Hair follicular keratinocyte (primary cell): ENCODE measurements around the gene STEAP1. TPM values are rescaled to one million over a fixed set of nuclear protein-coding genes. Genes with fewer than 3 reads are reported as not detected.

Experiments used
- total RNA-seq: library from RNA; depleted of rRNA; stranded (reverse); fragments of >200 nt; gene quantifications from 2 replicates; pipeline ENCODE4 v1.2.3, GENCODE V29; 2015

Gene STEAP1
- total RNA-seq: 33.9 and 44.6 TPM in 2 replicates

GRCh38 chr7:90153943-90154771, at the start of gene STEAP1:
Gene STEAP1, plus strand, starts transcription at chr7:90154469. Its CDS starts 5,320 bp downstream, at chr7:90159789.

DNA sequence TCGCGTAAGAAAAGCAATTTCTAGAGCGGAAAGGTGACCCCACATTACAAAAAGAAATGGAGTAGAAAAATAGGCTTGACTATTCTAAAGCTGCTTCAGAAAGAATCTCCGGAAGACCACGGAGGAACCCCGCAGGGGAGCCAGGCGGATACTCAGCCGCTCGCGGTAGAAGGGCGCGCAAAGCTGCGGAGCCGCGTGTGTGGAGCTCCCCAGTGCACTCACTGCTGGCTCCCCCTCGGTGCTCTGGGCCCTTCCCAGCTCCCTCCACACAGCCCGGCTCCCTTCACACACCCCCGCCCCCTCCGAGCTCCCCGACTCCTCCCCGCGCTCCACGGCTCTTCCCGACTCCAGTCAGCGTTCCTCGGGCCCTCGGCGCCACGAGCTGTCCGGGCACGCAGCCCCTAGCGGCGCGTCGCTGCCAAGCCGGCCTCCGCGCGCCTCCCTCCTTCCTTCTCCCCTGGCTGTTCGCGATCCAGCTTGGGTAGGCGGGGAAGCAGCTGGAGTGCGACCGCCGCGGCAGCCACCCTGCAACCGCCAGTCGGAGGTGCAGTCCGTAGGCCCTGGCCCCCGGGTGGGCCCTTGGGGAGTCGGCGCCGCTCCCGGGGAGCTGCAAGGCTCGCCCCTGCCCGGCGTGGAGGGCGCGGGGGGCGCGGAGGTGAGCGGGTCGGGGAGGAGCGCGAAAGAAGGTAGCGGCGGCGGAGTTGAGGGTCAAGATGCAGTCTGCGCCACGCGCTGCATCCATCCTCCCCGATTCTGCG, 57.3 kb downstream of the STEAP1 start, which contains the start of gene STEAP2:
STEAP2 (plus strand) TSS at position 350 of the 758 bp plus-strand sequence. CDS start 13,343 bp downstream, outside the sequence.

Other genes starting within 250 kb of the STEAP1 start
- gene STEAP2, start 57.3 kb downstream of the STEAP1 start, total RNA-seq: 5.1 and 8.7 TPM in 2 replicates
- 0.30 and 0.86 TPM in 2 replicates for gene CFAP69, start 90.7 kb downstream of the STEAP1 start, total RNA-seq
- gene FAM237B, start 166.8 kb downstream of the STEAP1 start, total RNA-seq: not detected in 2 replicates
- gene GTPBP10, start 192.2 kb downstream of the STEAP1 start, total RNA-seq: 12.5 and 19.7 TPM in 2 replicates
- 22.1 and 41.9 TPM in 2 replicates for gene CLDN12, start 249.0 kb downstream of the STEAP1 start, total RNA-seq